ENCODE data around the gene NEFH. TPM values are rescaled to one million over a fixed set of nuclear protein-coding genes. Genes with fewer than 3 reads are reported as not detected.

The NEFH gene
- total and polyA plus RNA-seq, 2 experiments from 2014 or later: 1.8 to 2.4 TPM

DNA sequence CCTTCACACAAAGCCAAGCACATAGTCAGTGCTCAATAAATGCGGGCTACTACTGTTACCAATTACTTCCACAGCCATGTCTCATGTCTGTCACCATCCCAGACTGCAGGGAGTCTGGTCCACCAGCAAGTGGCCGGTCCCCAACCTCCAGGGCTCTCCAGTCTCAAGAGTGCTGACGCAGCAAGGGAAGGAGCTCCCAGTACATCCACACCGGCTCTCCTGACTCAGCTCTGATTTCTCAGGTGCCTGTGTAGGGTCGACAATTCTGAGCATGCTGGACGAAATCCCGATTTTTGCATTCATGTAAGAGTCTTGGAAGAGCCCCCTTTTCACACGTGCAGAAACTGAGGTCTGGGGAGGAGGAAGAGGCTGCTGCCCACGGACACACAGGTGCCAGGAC lies 10.3 kb upstream of the NEFH start:
- TF ChIP-seq, protein P1, sequence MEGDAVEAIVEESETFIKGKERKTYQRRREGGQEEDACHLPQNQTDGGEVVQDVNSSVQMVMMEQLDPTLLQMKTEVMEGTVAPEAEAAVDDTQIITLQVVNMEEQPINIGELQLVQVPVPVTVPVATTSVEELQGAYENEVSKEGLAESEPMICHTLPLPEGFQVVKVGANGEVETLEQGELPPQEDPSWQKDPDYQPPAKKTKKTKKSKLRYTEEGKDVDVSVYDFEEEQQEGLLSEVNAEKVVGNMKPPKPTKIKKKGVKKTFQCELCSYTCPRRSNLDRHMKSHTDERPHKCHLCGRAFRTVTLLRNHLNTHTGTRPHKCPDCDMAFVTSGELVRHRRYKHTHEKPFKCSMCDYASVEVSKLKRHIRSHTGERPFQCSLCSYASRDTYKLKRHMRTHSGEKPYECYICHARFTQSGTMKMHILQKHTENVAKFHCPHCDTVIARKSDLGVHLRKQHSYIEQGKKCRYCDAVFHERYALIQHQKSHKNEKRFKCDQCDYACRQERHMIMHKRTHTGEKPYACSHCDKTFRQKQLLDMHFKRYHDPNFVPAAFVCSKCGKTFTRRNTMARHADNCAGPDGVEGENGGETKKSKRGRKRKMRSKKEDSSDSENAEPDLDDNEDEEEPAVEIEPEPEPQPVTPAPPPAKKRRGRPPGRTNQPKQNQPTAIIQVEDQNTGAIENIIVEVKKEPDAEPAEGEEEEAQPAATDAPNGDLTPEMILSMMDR (IDR thresholded peaks at IDR 0.05; ENCODE audit: low read depth, low read length): no peak
- peak overlapping the region; percentile 14 for H3K4me3 ChIP-seq
- H3K4me1 ChIP-seq (ENCODE audit: low read depth): no peaks in the 10 kb centered on the region
- H3K27ac ChIP-seq: no peak overlapping the region
- H3K27me3 ChIP-seq: peaks cover 56% of the 10 kb centered on the region
- no peaks in the 10 kb centered on the region for H3K36me3 ChIP-seq
- DNase-seq (ENCODE audit: low read depth in 1 of 2, low spot score in 1 of 2): peak in 1 of 2 donors; percentile 53
- H3K9me3 ChIP-seq (ENCODE audit: low read depth): no peaks in the 10 kb centered on the region

DNA sequence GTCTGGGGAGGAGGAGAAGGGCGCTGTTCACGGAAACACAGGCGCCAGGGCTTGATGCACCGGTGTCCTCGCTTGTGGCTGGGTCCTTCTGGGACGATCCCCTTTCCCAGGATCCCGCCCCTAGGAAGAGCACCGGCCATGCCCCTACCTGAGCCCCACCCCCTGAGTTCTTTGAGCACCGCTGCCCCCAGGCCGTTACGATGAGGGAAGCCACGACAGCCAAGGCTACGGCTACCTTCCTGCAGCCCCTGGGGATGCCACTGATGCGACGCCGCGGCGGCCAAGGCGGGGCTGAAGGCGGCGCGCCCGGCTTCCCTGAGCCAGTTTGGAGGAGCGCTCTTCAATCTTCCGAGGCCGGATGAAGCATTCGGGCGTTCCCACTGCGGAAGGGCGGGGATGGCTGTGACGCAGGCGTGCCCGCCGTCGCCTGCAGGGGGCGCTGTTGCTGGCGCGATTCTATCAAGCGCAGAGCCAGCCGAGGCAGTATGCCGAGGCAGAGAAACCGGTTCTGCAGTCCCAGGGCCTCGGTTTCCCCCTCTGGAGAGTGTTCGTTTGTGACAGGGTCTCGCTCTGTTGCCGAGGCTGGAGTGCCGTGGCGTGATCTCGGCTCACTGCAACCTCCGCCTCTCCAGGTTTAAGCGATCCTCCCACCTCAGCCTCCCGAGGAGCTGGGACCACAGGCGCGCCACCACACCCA lies 9.7 kb upstream of the NEFH start:
- H3K4me1 ChIP-seq (ENCODE audit: low read depth): no peaks in the 10 kb centered on the region
- peak overlapping the region; percentile 14 for H3K4me3 ChIP-seq
- peaks cover 56% of the 10 kb centered on the region for H3K27me3 ChIP-seq
- no peaks in the 10 kb centered on the region for H3K36me3 ChIP-seq
- TF ChIP-seq, protein P1 (IDR thresholded peaks at IDR 0.05; ENCODE audit: low read depth, low read length): peak; percentile 89
- H3K27ac ChIP-seq: no peak overlapping the region
- peak; percentile 70 to 72 for DNase-seq (ENCODE audit: low read depth in 1 of 2, low spot score in 1 of 2)
- no peaks in the 10 kb centered on the region for H3K9me3 ChIP-seq (ENCODE audit: low read depth)

DNA sequence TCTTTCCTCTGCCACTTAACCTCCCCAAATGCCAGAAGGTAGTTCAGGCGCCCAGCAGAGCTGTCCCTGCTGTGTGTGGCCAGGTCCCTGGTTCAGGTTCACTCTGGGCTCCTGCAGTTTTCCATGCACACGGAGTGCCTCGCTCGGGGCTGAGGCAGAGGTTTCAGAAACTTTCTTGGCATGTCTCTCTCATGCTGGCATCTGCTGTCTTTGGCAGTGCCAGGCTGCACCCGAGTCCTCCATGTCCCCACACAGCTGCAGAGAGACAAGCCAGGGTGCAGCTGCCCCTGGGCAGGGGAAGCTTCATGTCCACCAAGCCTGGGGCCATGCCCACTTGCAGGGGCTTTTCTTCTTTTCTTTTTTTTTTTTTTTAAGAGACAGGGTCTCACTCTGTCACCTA lies 7.0 kb upstream of the NEFH start:
- no peak for DNase-seq (ENCODE audit: low read depth in 1 of 2, low spot score in 1 of 2)
- H3K27me3 ChIP-seq: peaks cover 54% of the 10 kb centered on the region
- no peak overlapping the region for H3K27ac ChIP-seq
- no peaks in the 10 kb centered on the region for H3K36me3 ChIP-seq
- no peaks in the 10 kb centered on the region for H3K4me1 ChIP-seq (ENCODE audit: low read depth)
- no peak overlapping the region for H3K4me3 ChIP-seq
- TF ChIP-seq, protein P1 (IDR thresholded peaks at IDR 0.05; ENCODE audit: low read depth, low read length): no peak
- no peaks in the 10 kb centered on the region for H3K9me3 ChIP-seq (ENCODE audit: low read depth)

DNA sequence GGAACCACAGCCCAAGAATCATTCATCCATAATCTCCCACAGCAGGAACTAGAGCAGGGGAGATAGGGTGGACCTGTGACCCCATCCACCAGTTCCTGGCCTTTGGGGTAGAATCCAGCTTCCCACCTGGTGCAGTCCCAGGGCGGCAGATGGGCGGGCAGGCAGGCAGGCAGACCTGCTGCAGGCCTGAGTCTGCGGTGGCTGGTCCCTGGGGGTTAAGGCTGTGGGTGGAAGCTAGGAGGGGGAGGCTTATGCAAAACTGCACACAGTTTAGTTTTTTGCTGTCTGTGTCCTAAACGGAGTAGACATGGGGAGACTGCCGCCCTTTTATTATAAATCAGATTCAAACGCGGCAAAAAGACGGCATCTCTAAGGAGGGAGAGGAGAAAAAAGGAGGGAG lies 4.5 kb upstream of the NEFH start:
- TF ChIP-seq, protein P1 (IDR thresholded peaks at IDR 0.05; ENCODE audit: low read depth, low read length): no peak
- Histone ChIP-seq H3K36me3 (no peaks in the 10 kb centered on the region), H3K27ac (no peak overlapping the region), H3K4me1 (ENCODE audit: low read depth) (peaks cover 4% of the 10 kb centered on the region), H3K27me3 (peaks cover 55% of the 10 kb centered on the region), H3K9me3 (ENCODE audit: low read depth) (no peaks in the 10 kb centered on the region), H3K4me3 (no peak overlapping the region)
- DNase-seq (ENCODE audit: low read depth in 1 of 2, low spot score in 1 of 2): no peak

DNA sequence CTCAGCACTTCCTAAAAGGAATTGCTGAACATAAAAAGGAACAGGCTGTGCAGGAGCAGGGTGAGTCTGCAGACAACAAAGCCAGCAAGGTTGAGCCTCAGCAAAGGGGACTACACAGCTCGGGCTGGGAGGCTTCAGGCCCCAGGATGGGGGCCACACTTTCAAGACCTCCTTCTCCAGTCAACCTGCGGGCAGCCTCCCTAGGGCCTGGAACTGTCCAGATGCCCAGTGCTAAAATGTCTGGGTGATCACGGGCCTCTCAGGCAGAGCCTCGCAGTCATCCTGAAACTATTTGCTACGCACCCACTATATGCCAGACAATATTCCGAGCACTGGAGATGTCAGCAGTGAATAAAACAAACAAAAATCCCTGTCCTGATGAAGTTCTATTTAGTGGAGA lies 3.9 kb upstream of the NEFH start:
- DNase-seq (ENCODE audit: low read depth in 1 of 2, low spot score in 1 of 2): peak in 1 of 2 donors; percentile 56
- Histone ChIP-seq H3K27ac (no peak overlapping the region), H3K4me3 (no peak overlapping the region), H3K27me3 (peaks cover 57% of the 10 kb centered on the region), H3K36me3 (no peaks in the 10 kb centered on the region), H3K9me3 (ENCODE audit: low read depth) (no peaks in the 10 kb centered on the region), H3K4me1 (ENCODE audit: low read depth) (peaks cover 4% of the 10 kb centered on the region)
- TF ChIP-seq, protein P1 (IDR thresholded peaks at IDR 0.05; ENCODE audit: low read depth, low read length): no peak
